ENCODE measurements around the gene RFC2.
"Not testable (repeated sequence)": the region's sequence is repeated elsewhere in the genome, so short reads cannot be mapped to it uniquely, and the experiment has no call there.

The RFC2 gene

DNA sequence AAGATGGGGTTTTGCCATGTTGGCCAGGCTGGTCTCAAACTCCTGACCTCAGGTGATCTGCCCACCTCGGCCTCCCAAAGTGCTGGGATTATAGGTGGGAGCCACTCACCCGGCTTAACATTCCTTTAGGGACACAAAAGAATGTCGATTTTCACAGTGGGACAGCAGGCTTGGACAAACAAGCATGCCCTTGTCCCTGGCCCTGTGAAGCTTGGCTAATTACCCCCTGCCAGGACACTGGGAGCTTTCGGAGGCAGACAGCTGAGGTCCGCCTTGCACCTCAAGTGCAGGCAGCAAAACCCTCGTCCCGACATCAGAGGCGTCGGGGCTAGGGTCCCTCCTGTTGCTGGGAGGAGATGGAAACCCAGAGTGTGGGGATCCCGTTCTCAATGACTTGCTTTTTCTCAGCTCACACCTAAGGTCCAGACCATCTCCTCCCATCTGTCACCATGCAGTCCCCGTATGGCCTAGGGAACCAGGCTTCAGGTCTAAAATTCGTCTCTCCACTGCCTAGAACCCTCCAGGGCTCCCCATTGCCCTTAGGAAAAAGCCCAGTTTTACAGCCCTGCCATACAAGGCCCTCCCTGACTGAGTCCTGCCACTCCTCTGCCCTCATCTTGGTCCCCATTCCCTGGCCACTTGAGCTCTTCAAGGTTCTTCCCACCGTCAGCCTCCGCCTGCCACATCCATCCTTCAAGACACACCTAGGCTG lies 28.7 kb upstream of the RFC2 start:
- no peak for DNase-seq

DNA sequence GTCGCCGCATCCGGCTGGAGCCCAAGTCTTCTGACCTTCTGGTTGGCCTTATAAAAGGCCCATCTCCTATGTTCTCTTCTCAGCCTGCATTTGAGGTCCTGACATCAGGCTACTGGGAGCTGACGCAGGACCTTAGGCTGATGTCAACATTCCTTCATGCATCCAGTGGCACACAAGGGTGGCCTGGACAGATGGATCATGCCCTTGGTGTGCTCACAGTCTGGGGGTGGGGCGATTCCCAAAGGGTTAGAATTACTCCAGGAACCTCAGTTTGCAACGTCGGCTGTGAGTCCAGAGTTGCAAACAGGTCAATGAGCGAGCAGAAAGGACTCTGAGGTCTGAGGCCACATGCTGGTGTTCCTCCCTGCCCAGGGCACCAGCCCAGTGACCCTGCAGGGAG lies 26.8 kb upstream of the RFC2 start:
- DNase-seq = no peak

DNA sequence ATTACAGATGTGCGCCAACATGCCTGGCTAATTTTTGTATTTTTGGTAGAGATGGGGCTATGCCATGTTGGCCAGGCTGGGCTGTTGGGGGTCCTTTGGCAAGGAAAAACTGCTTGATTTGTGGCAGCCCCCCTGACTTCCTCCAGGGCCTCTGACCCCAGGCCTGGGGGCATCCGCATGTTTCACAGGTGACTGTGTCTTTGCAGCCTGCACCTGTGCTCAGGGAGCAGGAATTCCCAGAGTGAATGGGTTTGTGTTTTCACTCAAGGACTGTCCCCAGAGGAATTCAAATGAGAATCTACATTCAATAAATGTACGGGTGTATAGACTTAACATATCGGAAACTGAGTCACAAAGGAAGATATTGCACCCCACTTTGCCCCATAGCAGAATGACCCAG lies 23.4 kb upstream of the RFC2 start:
- DNase-seq = no peak

DNA sequence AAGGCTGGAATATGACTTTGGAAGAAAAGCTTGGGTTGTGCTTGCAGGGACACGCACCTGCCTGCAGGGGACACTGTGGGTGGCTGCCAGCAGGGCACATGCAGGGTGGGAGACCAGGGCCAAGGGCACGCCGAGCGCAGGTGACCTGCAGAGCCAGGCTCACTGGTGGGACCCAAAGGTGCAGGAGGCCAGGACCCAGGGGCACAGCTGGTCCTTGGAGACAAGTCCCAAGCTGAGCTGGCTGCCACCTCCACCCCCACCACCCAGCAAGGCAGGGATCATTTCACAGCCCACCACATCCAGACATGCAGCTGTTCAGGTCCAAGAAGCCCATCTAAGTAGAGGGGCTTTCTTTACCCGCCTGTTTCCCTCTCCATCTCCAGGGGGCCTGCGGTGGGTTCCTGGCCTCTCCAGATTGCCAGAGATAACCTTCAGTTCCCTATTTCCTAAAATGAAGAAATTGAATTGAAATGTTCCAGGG lies 21.2 kb upstream of the RFC2 start:
- DNase-seq = no peak

DNA sequence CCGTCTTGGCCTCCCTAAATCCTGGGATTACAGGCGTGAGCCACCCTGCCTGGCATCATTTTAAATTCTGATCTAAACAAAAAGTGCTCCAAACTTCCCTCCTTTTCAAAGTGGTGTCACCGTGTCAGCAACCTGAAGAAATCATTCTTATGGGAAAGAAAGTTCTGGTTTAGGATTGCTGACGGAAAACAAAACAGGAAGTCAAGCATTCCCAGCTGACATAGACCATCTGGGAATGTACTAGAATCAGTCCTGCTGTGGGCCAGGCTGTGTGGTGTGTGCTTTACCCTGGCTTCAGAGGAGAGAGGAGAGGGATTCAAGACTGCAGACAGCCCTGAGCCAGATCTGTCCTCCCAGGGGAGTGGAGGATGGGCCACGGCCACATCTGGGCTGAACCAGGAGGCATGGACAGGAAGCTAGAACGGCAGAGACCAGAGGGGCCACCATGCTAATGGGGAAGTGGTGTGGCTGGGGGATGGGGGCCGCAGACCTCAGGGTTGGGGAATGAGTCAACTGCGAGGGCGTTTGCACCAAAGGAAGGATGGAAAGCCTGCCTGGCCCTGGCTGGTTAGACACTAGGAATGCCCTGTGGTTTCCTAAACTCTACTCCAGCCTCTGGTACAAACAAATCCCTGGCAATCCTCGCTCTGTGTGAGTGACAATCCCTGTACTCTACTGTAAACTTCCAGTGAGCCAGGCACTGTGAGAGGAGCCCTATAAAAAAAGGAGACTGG lies 18.3 kb upstream of the RFC2 start:
- DNase-seq = peak; percentile 29

DNA sequence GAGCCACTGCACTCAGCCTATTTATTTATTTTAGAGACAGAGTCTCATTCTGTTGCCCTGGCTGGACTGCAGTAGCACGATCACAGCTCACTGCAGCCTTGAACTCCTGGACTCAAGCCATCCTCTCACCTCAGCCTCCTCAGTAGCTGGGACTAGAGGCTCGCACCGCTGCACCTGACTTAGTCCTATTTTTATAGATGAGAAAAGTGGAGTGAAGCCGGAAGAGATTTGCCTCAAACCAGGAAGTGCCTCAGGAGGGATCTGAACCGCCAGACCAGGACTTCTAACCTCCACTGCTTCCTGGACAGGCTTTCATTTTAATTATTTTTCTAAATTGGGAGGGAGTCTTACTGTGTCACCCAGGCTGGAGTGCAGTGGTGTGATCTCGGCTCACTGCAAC lies 17.5 kb upstream of the RFC2 start:
- no peak for DNase-seq

DNA sequence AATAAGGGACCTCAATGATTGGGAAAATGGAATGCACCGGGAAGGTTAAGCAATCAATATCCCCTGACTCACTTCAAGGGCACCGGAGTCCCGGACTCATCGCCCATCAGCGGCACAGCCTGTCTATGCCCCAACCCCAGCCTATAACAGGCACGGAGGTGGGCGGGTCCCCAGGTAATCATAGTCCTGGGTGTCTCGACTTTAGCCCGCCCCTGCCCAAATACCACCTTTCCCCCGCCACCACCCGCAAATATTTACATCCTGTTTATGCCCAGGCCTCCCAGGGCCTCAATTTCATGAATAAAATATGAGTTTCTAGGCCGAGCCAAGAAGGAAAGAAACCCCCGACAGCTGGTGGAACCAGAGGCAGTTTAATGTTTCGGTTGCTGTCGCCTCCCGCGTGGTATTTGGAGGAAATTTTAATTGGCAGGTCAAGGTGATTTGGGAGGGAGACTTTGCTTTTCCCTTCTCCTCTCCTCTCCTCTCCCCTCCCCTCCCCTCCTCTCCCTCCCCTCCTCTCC lies 15.6 kb upstream of the RFC2 start:
- DNase-seq = peak; percentile 81

DNA sequence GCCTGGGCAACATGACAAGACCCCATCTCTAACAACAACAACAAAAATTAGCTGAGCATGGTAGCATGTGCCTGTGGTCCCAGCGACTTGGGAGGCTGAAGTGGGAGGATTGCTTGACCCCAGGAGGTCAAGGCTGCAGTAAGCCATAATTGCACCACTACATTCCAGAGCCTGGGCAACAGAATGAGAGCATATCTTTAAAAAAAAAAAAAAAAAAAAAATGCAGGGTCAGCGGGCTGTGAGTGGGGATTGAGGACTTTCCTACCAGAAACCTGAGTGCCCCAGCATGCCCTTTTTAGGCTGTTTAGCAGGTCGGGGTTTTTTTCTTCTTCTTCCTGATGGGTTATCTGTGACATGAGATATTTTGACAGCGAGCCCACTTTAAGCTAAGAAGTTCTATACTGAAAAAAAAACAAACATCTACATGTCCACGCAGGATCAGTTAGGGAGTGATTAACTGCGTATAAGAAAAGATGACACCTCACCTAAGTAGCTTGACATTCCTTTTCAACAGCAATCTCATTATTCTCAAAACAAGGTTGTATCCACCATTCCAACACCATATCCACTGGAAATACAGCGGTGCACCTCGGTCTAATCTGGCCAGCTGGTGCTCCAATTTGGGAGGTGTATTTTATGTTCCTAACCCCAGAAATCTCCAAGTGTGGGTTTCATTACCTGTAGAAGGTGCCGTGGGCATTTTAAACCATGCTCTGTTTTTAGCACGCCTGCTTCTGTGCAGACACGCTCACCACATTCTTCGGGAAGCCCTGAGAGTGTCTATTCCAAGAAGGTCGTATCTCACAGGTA lies 13.8 kb upstream of the RFC2 start:
- DNase-seq = no peak

DNA sequence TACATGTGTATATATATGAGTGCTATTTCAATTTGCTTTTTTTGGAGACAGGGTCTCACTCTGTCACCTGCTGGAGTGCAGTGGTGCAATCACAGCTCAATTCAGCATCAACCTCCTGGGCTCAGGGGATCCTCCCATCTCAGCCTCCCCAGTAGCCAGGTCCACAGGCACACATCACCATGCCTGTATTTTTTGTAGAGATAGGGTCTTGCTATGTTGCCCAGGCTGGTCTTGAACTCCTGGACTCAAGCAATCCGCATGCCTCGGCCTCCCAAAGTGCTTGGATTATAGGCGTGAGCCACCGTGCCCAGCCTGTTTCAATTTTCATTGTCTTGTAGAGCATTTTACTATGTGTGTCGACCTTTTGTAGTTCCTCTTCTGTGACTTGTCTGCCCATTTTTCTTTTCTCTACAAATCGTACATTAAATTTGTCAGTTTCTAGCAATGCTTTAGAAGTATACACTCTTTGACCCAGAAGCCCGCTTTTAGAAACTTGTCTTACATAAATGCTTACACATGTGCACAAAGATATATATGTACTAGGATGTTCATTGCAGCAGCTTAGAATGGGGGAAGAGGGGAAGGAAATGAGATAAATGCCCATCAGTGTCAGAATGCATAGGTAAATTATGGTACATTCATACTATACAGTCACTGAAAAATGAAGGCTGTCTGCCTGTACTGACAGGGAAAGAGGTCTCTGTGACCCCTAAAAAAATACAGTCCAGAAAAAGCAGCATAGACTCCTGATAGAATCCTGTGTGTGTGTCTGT lies 12.2 kb upstream of the RFC2 start:
- no peak for DNase-seq

DNA sequence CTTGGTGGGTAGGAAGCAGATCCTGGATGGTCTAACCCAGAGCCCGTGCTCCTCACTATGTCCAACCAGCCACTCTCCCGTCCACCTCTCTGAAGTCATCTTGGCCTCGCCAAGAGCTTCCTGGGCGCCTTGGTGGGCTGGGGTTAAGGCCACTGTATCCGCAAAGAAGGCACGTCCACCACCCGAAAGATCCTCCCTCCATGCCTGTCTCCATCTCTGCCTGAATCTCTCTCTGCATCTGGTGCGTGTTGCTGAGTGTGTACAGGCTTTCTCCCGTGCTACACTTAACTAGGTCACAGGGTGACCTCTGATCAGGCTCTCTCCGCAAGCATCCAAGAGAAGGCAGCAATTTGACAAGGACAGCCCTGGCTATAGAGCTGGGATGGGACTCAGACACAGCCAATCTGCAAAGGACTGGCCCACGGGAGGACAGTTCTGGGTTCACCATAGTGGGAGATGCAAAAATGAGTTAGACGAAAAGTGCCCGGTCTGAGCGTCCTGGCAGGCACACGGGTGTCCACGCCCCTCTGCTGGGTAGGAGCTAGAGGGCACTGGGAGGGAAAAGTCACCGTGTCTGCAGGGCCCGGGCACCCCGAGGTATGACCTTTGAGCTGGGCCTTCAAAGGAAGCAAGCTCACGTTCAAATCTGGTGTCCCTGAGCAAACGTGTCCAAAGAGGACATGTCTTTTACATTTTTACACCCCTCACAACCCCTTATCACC lies 9.4 kb upstream of the RFC2 start:
- no peak for DNase-seq

DNA sequence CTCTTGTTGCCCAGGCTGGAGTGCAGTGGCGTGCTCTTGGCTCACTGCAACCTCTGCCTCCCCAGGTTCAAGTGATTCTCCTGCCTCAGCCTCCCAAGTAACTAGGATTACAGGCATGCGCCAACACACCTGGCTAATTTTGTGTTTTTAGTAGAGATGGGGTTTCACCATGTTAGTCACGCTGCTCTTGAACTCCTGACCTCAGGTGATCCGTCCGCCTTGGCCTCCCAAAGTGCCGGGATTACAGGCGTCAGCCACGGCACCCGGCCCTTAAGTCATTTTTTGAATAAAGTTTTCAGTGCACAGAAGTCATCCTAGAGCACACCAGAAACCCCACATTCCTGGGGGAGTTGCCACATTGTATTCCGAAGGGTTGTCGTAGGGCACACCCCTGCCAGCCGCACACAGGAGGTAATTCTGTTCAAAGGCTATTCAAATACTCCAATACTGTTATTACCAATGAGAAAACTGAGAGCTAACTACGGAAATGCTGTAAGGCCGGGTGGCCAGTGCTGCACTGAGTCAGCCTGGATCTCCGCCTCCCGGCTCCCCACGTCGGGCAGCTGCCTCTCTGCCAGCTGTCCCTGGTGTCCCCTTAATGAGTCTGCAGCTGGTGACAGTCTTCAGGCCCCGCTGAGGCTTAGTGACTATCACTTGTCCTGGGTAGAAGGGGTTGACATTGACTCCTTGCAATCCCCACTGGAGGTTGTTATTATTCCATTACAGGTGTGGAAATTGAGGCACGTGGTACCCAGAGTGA lies 8.6 kb upstream of the RFC2 start:
- DNase-seq = no peak

DNA sequence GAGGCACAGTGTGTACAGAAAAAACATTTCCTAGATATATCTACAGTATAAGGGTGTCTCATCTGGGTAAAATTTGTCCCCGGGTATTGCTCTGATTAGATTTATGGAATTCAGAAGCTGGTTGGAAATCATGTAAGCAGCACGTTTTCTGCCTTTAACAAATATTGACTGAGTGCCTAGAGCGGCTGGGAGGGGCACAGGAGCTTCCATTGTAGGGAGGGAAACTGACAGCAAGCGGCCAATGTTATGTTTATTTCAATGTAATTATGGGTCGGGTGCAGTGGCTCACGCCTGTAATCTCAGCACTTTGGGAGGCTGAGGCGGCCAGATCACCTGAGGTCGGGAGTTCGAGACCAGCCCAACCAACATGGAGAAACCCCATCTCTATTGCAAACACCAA lies 4.4 kb upstream of the RFC2 start:
- DNase-seq = no peak

DNA sequence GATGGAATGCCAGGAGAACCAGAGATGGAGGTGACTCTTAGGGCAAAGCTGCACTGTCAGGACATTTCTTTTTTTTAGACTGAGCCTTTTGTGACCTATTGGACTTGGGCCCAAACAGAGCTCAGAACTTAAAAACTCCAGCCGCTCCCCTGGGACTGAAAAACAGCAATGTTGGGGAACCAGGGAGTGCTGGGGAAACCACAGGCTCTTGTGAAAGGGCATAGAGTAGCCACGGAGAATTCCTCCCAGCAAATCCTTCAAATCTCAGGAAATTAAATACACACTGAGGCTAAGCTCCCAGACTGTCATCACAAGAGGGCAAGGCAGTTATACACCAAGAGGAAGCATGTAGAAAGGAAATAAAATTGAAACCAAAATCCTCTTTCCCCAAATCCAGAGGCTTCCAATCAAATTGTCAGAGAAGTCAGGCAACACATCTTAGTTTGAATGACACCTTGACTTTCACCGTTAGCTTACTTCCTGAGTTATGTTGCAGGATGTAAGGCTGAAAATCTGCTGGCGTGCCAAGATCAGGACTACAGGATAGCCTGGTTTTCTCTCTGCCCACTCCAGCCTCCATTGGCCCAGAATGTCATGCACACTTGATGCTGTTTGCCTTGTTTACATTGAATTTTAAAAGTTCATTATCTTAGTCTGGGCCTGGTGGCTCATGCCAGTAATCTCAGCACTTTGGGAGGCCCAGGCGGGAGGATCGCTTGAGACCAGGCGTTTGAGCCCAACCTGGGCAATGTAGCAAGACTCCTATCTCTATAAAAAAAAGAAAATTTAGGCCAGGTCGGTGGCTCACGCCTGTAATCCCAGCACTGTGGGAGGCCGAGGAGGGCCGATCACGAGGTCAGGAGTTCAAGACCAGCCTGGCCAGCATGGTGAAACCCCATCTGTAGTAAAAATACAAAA lies 2.6 kb upstream of the RFC2 start:
- DNase-seq = no peak

DNA sequence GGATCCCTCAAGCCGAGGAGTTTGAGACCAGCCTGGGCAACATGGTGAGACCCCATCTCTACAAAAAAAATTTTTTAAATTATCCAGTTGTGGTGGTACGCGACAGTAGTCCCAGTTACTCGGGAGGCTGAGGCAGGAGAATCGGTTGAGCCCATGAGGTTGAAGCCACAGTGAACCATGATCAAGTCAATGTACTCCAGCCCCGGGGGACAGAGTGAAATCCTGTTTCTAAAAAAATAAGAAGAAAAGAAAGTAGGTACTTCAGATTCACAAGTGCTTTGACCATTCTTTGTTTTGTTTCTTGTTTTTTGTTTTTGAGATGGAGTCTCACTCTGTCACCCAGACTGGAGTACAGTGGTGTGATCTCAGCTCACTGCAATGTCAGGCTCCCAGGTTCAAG lies 1.3 kb upstream of the RFC2 start:
- DNase-seq = not testable (repeated sequence)

DNA sequence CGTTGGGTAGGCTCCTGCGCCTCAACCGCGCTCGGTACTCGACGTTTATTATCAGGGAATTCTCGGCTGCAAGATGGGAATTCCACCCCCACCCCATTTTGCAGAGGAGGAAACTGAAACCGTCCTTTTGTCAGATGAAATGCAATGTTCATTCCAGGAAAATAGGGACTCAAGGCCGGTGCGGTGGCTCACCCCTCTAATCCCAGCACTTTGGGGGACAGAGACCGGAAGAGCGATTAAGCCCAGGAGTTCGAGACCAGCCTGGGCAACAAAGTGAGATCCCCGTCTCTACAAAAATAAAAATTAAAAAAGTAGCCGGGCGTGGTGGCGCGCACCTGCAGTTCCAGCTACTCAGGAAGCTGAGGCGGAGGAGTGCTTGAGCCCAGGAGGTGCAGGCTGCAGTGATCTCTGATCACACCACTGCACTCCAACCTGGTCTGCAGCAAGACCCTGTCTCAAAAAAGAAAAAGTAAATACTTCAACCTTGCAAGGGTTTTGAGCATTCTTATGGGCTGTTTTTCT lies 720 bp upstream of the RFC2 start:
- no peak for DNase-seq

DNA sequence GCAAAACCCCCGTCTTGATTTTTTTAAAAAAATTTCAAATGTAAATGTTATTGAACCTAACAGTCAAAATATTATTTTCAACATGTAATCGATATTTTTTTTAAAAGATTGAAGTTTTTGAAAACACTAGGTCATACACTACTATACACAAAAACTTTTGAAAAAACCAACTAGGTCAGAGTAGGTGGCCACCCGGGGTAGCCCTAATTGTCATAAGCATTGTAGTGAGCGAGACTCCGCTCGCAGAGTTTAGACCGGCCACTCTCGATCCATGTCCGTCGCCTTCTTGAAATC lies 417 bp downstream of the RFC2 start:
- no peak for DNase-seq

DNA sequence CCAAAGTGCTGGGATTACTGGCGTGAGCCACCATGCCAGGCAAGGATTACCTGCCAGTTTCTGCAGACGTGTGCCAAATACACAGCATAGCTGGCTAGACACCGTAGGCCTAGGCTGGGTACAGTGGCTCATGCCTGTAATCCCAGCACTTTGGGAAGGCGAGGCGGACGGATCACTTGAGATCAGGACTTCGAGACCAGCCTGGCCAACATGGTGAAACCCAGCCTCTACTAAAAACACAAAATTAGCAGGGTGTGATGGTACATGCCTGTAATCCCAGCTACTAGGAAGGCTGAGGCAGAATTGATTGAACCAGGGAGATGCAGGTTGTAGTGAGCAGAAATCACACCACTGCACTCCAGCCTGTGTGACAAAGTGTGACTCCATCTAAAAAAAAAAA lies 868 bp downstream of the RFC2 start:
- DNase-seq = no peak

DNA sequence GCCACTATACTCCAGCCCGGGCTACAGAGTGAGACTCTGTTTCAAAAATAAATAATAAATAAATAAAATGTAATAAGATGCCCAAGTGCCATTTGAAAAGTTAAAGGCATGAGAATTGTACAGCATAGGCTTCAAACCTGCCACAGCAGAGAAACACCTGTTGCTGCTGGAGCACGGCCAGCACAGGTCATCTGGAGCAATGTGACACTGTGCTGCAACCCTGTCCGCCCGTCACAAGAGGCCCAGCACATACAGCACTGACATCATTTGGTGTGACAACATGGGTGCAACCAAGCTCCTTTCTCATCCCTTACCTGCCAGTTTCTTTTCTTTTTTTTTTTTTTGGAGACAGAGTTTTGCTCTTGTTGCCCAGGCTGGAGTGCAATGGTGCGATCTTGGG lies 1.3 kb downstream of the RFC2 start:
- no peak for DNase-seq

DNA sequence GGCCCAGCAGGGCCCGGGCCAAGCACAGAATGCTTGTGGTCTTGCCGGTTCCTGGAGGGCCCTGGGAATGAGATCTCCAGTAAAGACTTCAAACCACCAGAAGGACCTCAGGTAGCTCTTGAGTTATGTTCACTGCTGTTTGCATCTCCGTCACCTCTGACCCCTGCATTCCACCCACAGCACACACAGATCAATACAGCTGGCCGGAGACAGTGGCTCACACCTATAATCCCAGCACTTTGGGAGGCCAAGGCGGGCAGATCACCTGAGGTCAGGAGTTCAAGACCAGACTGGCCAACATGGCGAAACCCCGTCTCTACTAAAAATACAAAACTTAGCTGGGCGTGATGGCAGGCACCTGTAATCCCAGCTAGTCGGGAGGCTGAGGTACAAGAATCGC lies 5.1 kb downstream of the RFC2 start:
- DNase-seq = not testable (repeated sequence)

DNA sequence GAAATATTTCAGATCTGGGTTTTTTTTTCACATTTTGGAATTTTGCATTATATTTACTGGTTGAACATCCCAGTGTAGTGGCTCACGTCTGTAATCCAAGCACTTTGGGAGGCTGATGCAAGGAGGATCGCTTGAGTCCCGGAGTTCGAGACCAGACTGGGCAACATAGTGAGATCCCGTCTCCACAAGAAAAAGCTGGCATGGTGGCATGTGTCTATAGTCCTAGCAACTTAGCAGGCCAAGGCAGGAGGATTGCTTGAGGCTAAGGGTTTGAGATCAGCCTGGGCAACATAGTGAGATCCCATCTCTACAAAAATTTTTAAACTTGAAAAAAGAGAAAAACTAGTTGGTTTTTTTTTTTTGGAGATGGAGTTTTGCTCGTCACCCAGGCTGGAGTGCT lies 6.0 kb downstream of the RFC2 start:
- DNase-seq = no peak

Data from CD4-positive, alpha-beta T cell treated with Interleukin-17A for 1 hour (primary cell).